ENCODE measurements around the gene ADAMTS13.
"Not testable (repeated sequence)": the region's sequence is repeated elsewhere in the genome, so short reads cannot be mapped to it uniquely, and the experiment has no call there.

ADAMTS13 gene

GRCh38 chr9:133421615-133422542, at the start of gene ADAMTS13:
Gene ADAMTS13, plus strand, starts transcription at chr9:133422367. Its CDS starts 77 bp downstream, at chr9:133422444.
- no peak within 1 kb of the TSS for H3K4me3 ChIP-seq (ENCODE audit: low read depth, low read length)
- TF ChIP-seq, protein P1, sequence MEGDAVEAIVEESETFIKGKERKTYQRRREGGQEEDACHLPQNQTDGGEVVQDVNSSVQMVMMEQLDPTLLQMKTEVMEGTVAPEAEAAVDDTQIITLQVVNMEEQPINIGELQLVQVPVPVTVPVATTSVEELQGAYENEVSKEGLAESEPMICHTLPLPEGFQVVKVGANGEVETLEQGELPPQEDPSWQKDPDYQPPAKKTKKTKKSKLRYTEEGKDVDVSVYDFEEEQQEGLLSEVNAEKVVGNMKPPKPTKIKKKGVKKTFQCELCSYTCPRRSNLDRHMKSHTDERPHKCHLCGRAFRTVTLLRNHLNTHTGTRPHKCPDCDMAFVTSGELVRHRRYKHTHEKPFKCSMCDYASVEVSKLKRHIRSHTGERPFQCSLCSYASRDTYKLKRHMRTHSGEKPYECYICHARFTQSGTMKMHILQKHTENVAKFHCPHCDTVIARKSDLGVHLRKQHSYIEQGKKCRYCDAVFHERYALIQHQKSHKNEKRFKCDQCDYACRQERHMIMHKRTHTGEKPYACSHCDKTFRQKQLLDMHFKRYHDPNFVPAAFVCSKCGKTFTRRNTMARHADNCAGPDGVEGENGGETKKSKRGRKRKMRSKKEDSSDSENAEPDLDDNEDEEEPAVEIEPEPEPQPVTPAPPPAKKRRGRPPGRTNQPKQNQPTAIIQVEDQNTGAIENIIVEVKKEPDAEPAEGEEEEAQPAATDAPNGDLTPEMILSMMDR (IDR thresholded peaks at IDR 0.05; ENCODE audit: insufficient read depth, low read depth, low read length, missing control alignments): peak; percentile 19
- peak; percentile 86 for DNase-seq (ENCODE audit: low read depth)

- no peak for DNase-seq (ENCODE audit: low read depth)
- peak overlapping the region; percentile 77 for H3K4me3 ChIP-seq (ENCODE audit: low read depth, low read length)
- TF ChIP-seq, protein P1 (IDR thresholded peaks at IDR 0.05; ENCODE audit: insufficient read depth, low read depth, low read length, missing control alignments): no peak
These were observed 47.5 kb upstream of the ADAMTS13 start for GRCh38 chr9:133374612-133375115.

- H3K4me3 ChIP-seq (ENCODE audit: low read depth, low read length): peak overlapping the region; percentile 77
- peak; percentile 41 for DNase-seq (ENCODE audit: low read depth)
- TF ChIP-seq, protein P1 (IDR thresholded peaks at IDR 0.05; ENCODE audit: insufficient read depth, low read depth, low read length, missing control alignments): no peak
These were observed 46.9 kb upstream of the ADAMTS13 start for GRCh38 chr9:133375116-133375723.

DNA sequence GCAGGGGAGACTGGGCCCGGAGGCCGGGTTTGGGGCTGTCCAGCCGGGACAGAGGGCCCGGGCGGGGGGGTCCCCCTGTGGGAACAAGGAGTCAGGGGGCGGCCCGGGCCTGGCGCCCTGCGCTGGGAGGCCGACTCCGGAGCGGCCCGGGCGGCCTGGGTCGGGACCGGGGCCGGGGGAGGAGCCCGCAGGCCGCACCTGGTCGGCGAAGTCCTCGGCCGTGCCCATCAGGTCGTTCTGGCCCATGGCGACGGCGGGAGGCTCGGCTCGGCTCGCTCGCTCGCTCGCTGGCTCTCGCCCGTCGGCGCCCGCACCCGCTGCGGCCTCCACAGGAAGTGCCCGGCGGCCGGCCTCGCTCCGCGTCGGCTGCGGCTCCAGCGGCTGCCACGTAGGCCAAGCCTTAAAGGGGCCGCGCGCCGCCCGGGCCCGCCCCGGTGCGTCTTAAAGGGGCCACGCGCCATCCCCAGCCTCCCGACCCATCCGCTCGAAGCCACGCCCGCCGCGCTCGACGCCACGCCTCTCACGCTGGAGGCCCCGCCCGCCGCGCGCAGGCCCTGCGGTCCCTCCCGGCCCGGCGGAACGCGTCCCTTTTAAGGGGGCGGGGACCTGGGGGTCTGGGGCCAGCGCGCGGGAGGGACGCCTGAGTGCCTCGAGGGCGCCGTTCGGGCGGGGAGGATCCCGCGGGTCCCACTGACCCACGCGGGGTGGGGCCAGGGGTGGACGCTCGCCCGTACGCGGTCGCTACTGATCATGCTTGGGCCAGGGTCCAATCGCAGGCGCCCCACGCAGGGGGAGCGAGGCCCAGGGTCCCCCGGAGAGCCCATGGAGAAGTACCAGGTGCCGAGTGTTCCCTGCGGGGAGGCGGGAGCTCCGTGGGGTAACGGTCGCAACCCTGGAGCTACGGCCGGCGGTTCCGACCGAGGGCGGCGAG, 46.2 kb upstream of the ADAMTS13 start, which contains the start of the genes STKLD1 and SURF4:
Gene STKLD1 (plus strand): TSS at position 643 of the 931 bp plus-strand sequence. CDS start 108 bp downstream, at position 751.
Gene SURF4 (minus strand): TSS at position 337 of the 931 bp plus-strand sequence. CDS start 91 bp downstream, at position 246.
- peak; percentile 98 for DNase-seq (ENCODE audit: low read depth)
- H3K4me3 ChIP-seq (ENCODE audit: low read depth, low read length): peak within 1 kb of the TSS; percentile 84
- TF ChIP-seq, protein P1 (IDR thresholded peaks at IDR 0.05; ENCODE audit: insufficient read depth, low read depth, low read length, missing control alignments): no peak

- not testable (repeated sequence) for H3K4me3 ChIP-seq (ENCODE audit: low read depth, low read length); DNase-seq (ENCODE audit: low read depth)
These were observed 44.9 kb upstream of the ADAMTS13 start for GRCh38 chr9:133377280-133377679.

GRCh38 chr9:133377721-133378216, 44.4 kb upstream of the ADAMTS13 start:
- H3K4me3 ChIP-seq (ENCODE audit: low read depth, low read length): no peak overlapping the region
- no peak for DNase-seq (ENCODE audit: low read depth)
- TF ChIP-seq, protein P1 (IDR thresholded peaks at IDR 0.05; ENCODE audit: insufficient read depth, low read depth, low read length, missing control alignments): no peak

All from GM12865 (cell line).